Lower lobe of right lung (tissue), 2 donors: ENCODE data around the gene KRT83. TPM values are rescaled to one million over a fixed set of nuclear protein-coding genes. Genes with fewer than 3 reads are reported as not detected.
"Not testable (repeated sequence)": the region's sequence is repeated elsewhere in the genome, so short reads cannot be mapped to it uniquely, and the experiment has no call there.

Source experiments
- ATAC-seq, 2 donors: fragments of 200-7000 bp; cut with Tn5 transposase; one replicate each; pipeline ENCODE4 v1.9.1; 2020 to 2022; ENCODE audit warnings: mild to moderate bottlenecking in 2 of 2, moderate library complexity in 2 of 2
- DNase-seq: peaks from one replicate; pipeline ENCODE4 v3.0.0-alpha.2; 2020
- H3K27ac ChIP-seq: fragments of 200-600 bp; one replicate; pipeline ENCODE4 v1.8.0; 2022
- H3K27me3 ChIP-seq: fragments of 200-600 bp; one replicate; pipeline ENCODE4 v1.8.0; 2022; ENCODE audit warnings: low read depth
- H3K36me3 ChIP-seq: fragments of 200-600 bp; one replicate; pipeline ENCODE4 v1.8.0; 2022; ENCODE audit warnings: mild to moderate bottlenecking
- H3K4me1 ChIP-seq: fragments of 200-600 bp; one replicate; pipeline ENCODE4 v1.8.0; 2022
- H3K4me3 ChIP-seq: fragments of 200-600 bp; one replicate; pipeline ENCODE4 v1.8.0; 2022; ENCODE audit warnings: mild to moderate bottlenecking
- H3K9me3 ChIP-seq: fragments of 200-600 bp; one replicate; pipeline ENCODE4 v1.8.0; 2022
- intact Hi-C: fragments of 100-400 bp; cut with DNase I; formaldehyde crosslinking; loops from one replicate; pipeline ENCODE4 v1.11.0; 2022
- total RNA-seq: library from RNA; stranded (reverse); fragmentation: NEBNext Ultra II Directional; extraction: Animal tissue kit (Norgen Biotek cat#: 25700); gene quantifications from one replicate; pipeline ENCODE4 v1.2.1, GENCODE V29; 2021
- TF ChIP-seq, protein P1 (sequence below): fragments of 200-600 bp; IDR thresholded peaks from one replicate; pipeline ENCODE4 v1.8.0; 2022; ENCODE audit warnings: antibody characterized with exemption, mild to moderate bottlenecking
- donor health status: DM: no; HTN: yes; CAD: no; lungs with severe emphysema.

The KRT83 gene
- total RNA-seq, 1 donor from 2014 or later, result not detected

DNA sequence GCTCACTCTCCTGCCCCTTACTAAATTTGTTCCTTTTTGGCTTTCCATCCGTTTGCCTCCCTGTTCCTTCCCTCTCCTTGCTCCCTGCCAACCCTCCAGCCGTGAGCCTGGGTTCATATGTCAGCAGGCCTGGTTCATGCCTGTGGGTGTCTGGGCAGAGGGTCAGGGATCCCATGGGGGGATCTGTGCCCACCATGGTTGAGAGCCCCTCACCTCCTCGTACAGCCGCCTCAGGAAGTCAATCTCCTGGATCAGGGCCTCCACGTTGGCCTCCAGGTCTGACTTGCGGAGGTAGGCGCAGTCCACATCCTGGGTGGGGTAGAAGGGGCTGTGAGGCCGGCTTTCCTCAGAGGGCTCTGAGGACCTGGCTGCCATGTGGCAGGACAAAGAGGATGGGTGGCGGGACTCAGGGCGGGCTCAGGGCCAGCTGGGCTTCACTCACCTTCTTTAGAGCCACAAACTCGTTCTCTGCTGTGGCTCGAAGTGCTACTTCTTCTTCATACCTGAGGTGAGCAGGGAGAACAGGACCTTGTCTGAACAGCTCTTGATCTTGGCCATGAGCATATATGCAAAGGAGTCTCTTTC, 3.6 kb downstream of the KRT83 start:
- no peaks in the 10 kb centered on the region for H3K36me3 ChIP-seq
- DNase-seq, result no peak
- H3K27me3 ChIP-seq, result peaks cover 20% of the 10 kb centered on the region
- no peak overlapping the region for H3K27ac ChIP-seq
- no peak overlapping the region for H3K4me3 ChIP-seq
- TF ChIP-seq, protein P1, sequence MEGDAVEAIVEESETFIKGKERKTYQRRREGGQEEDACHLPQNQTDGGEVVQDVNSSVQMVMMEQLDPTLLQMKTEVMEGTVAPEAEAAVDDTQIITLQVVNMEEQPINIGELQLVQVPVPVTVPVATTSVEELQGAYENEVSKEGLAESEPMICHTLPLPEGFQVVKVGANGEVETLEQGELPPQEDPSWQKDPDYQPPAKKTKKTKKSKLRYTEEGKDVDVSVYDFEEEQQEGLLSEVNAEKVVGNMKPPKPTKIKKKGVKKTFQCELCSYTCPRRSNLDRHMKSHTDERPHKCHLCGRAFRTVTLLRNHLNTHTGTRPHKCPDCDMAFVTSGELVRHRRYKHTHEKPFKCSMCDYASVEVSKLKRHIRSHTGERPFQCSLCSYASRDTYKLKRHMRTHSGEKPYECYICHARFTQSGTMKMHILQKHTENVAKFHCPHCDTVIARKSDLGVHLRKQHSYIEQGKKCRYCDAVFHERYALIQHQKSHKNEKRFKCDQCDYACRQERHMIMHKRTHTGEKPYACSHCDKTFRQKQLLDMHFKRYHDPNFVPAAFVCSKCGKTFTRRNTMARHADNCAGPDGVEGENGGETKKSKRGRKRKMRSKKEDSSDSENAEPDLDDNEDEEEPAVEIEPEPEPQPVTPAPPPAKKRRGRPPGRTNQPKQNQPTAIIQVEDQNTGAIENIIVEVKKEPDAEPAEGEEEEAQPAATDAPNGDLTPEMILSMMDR, result no peak
- no peaks in the 10 kb centered on the region for H3K9me3 ChIP-seq
- ATAC-seq, result no peak
- intact Hi-C loops, result no loop called here
- H3K4me1 ChIP-seq, result no peaks in the 10 kb centered on the region

GRCh38 chr12:52316701-52317100, 4.5 kb downstream of the KRT83 start:
- peaks cover 20% of the 10 kb centered on the region for H3K27me3 ChIP-seq
- ATAC-seq, result no peak
- H3K27ac ChIP-seq, result no peak overlapping the region
- intact Hi-C loops, result no loop called here
- no peaks in the 10 kb centered on the region for H3K36me3 ChIP-seq
- no peak overlapping the region for H3K4me3 ChIP-seq
- no peaks in the 10 kb centered on the region for H3K4me1 ChIP-seq
- no peak for DNase-seq
- no peaks in the 10 kb centered on the region for H3K9me3 ChIP-seq
- TF ChIP-seq, protein P1, result no peak

DNA sequence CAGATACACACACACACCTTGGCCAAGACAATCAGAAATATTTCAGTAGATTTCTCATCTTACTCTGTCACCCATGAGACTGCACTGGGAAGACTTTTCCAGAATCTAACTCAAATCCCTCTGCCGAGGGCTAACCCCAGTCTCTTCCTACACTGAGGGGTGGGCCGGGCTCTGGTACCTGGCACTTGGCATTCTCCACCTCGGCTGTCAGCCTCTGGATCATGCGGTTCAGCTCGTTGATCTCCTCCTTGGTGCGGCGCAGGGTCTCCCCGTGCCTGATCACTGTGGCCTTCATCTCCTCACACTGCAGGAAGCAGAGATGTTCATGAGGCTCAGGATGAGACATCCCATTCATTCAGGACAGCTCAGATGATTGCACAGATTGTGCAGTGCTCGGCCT, 4.9 kb downstream of the KRT83 start:
- H3K27me3 ChIP-seq, result peaks cover 18% of the 10 kb centered on the region
- ATAC-seq (no peak), DNase-seq (no peak)
- intact Hi-C loops, result no loop called here
- H3K4me1 ChIP-seq, result no peaks in the 10 kb centered on the region
- no peaks in the 10 kb centered on the region for H3K36me3 ChIP-seq
- TF ChIP-seq, protein P1, result no peak
- no peak overlapping the region for H3K27ac ChIP-seq
- H3K4me3 ChIP-seq, result no peak overlapping the region
- no peaks in the 10 kb centered on the region for H3K9me3 ChIP-seq

GRCh38 chr12:52315721-52316120, 5.5 kb downstream of the KRT83 start:
- DNase-seq, H3K9me3 ChIP-seq, H3K4me1 ChIP-seq, H3K4me3 ChIP-seq, ATAC-seq, intact Hi-C loops, H3K27ac ChIP-seq, H3K36me3 ChIP-seq: not testable (repeated sequence)
- peaks cover 16% of the 10 kb centered on the region for H3K27me3 ChIP-seq

DNA sequence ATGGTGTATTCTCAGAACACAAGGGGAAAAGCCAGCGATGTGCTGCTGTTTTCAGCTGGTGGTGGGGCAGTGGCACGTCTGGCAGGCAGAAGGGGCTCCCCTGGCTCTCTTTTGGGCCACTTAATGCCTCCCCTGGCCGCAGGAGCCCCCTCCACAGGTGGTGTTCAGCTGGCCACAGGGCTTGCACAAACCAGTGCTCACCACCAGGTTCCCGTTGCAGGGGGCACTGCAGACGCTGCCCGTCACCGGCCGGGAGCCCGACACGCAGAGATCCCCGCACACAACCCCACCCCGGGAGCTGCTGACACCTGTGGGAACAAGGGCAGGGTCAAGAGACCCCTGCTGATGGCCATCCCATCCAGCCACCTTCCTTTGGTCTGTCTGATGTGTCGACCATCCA, 6.7 kb downstream of the KRT83 start:
- Histone ChIP-seq H3K4me3 (no peak overlapping the region), H3K4me1 (no peaks in the 10 kb centered on the region), H3K27ac (no peak overlapping the region), H3K36me3 (no peaks in the 10 kb centered on the region), H3K27me3 (peaks cover 6% of the 10 kb centered on the region), H3K9me3 (no peaks in the 10 kb centered on the region)
- ATAC-seq (no peak), DNase-seq (no peak)
- intact Hi-C loops, result no loop called here
- TF ChIP-seq, protein P1, result no peak

GRCh38 chr12:52313926-52314325, 7.3 kb downstream of the KRT83 start:
- H3K4me1 ChIP-seq, result no peaks in the 10 kb centered on the region
- H3K9me3 ChIP-seq, result no peaks in the 10 kb centered on the region
- no peak overlapping the region for H3K27ac ChIP-seq
- TF ChIP-seq, protein P1, result no peak
- H3K36me3 ChIP-seq, result no peaks in the 10 kb centered on the region
- peaks cover 12% of the 10 kb centered on the region for H3K27me3 ChIP-seq
- intact Hi-C loops, result no loop called here
- no peak overlapping the region for H3K4me3 ChIP-seq
- ATAC-seq (no peak), DNase-seq (no peak)
